ENCODE data around the gene RPS8. TPM values are rescaled to one million over a fixed set of nuclear protein-coding genes. Genes with fewer than 3 reads are reported as not detected.
A peak's percentile ranks its signal among the peaks of the same experiment; 100 is the strongest.

The RPS8 gene
- total and polyA plus RNA-seq, 10 donors: 1,626 to 6,194 (median 2,275) TPM

GRCh38 chr1:44801491-44802305 is 26.4 kb downstream of the RPS8 start:
- WGBS, 5 donors: 50 to 67% (median 62%) methylated on average over 13 of the region's 13 CpGs
- Histone ChIP-seq H3K4me3 (peak overlapping the region; percentile 16 to 87 (median 78)), H3K27me3 (replicated peaks in 1 of 7) (no peaks in the 10 kb centered on the region), H3K27ac (peak overlapping the region in 6 of 8 donors; percentile 26 to 98 (median 94)), H3K9me3 (no peaks in the 10 kb centered on the region), H3K4me1 (peaks cover 16 to 74% (median 51%) of the 10 kb centered on the region in 6 donors), H3K36me3 (peaks cover 0 to 47% (median 38%) of the 10 kb centered on the region in 6 donors)
- peak; percentile 84 for DNase-seq
- TF ChIP-seq CTCF (IDR thresholded peaks at IDR 0.05 in 8 of 11, conservative IDR thresholded peaks at IDR 0.05 in 3 of 11) (no peak), POLR2AphosphoS5 (IDR thresholded peaks at IDR 0.05) (peak in 1 of 3 donors; percentile 6)
- intact Hi-C loops (cut with DNase I; ENCODE audit: low total_unique reads): no loop called here

- TF ChIP-seq POLR2A (IDR thresholded peaks at IDR 0.05) (no peak), CTCF (IDR thresholded peaks at IDR 0.05 in 8 of 11, conservative IDR thresholded peaks at IDR 0.05 in 3 of 11) (no peak), POLR2AphosphoS5 (IDR thresholded peaks at IDR 0.05) (peak in 1 of 3 donors; percentile 10)
- WGBS, 5 donors: 82 to 94% (median 83%) methylated on average over 8 to 13 of the region's 13 CpGs
- Histone ChIP-seq H3K4me1 (peaks cover 23 to 82% (median 59%) of the 10 kb centered on the region in 6 donors), H3K9me3 (no peaks in the 10 kb centered on the region), H3K27me3 (replicated peaks in 1 of 7) (no peaks in the 10 kb centered on the region), H3K4me3 (peak overlapping the region in 4 of 8 donors; percentile 68 to 87 (median 84)), H3K36me3 (peaks cover 0 to 51% (median 39%) of the 10 kb centered on the region in 6 donors), H3K27ac (peak overlapping the region in 6 of 8 donors; percentile 47 to 98 (median 94))
- peak; percentile 79 for DNase-seq
- intact Hi-C loops (cut with DNase I; ENCODE audit: low total_unique reads): no loop called here
Measured at GRCh38 chr1:44802306-44803061, 27.1 kb downstream of the RPS8 start.

GRCh38 chr1:44803062-44803311 is 27.6 kb downstream of the RPS8 start:
- Histone ChIP-seq H3K4me1 (peaks cover 29 to 87% (median 64%) of the 10 kb centered on the region in 6 donors), H3K4me3 (peak overlapping the region in 1 of 8 donors; percentile 87), H3K27me3 (replicated peaks in 1 of 7) (no peaks in the 10 kb centered on the region), H3K27ac (peak overlapping the region in 5 of 8 donors; percentile 47 to 98 (median 95)), H3K36me3 (peaks cover 0 to 51% (median 39%) of the 10 kb centered on the region in 6 donors), H3K9me3 (no peaks in the 10 kb centered on the region)
- intact Hi-C loops (cut with DNase I; ENCODE audit: low total_unique reads): no loop called here
- DNase-seq: no peak
- 91 to 96% (median 95%) methylated on average over 9 of the region's 9 CpGs for WGBS, 5 donors
- TF ChIP-seq POLR2AphosphoS5 (IDR thresholded peaks at IDR 0.05) (no peak), POLR2A (IDR thresholded peaks at IDR 0.05) (no peak), CTCF (IDR thresholded peaks at IDR 0.05 in 8 of 11, conservative IDR thresholded peaks at IDR 0.05 in 3 of 11) (no peak)
